ACC112 (cell line): Measurements from ENCODE around the gene ACTL10.
"Not testable (repeated sequence)": the region's sequence is repeated elsewhere in the genome, so short reads cannot be mapped to it uniquely, and the experiment has no call there.

Experiments
- H2AFZ ChIP-seq: fragments of 200-600 bp; sonication (generic); one replicate; pipeline ENCODE4 v1.6.0; 2017; ENCODE audit warnings: antibody characterized with exemption, low read length; ENCODE audit not compliant: unreplicated experiment
- H3K27ac ChIP-seq: fragments of 200-600 bp; sonication (generic); 2 replicates; pipeline ENCODE4 v1.5.1; 2014; ENCODE audit warnings: low read depth, mild to moderate bottlenecking, antibody characterized with exemption, low read length, moderate library complexity
- H3K27me3 ChIP-seq: fragments of 200-600 bp; sonication (generic); 2 replicates; pipeline ENCODE4 v1.6.1; 2014; ENCODE audit warnings: mild to moderate bottlenecking, antibody characterized with exemption, low read length, moderate library complexity, mixed read lengths; ENCODE audit not compliant: insufficient read depth
- H3K36me3 ChIP-seq: fragments of 200-600 bp; sonication (generic); 2 replicates; pipeline ENCODE4 v1.6.1; 2016; ENCODE audit warnings: mild to moderate bottlenecking, antibody characterized with exemption, low read length, moderate library complexity, mixed read lengths; ENCODE audit not compliant: insufficient read depth
- H3K4me1 ChIP-seq: fragments of 200-600 bp; sonication (generic); one replicate; pipeline ENCODE4 v1.6.1; 2016; ENCODE audit warnings: low read length, mixed read lengths; ENCODE audit not compliant: insufficient read depth, unreplicated experiment, control insufficient read depth
- H3K4me3 ChIP-seq: fragments of 200-600 bp; sonication (generic); 2 replicates; pipeline ENCODE4 v1.5.1; 2014; ENCODE audit warnings: mild to moderate bottlenecking, low read depth, low read length
- H3K79me2 ChIP-seq: fragments of 200-600 bp; sonication (generic); one replicate; pipeline ENCODE4 v1.6.0; 2016; ENCODE audit warnings: low read length; ENCODE audit not compliant: control insufficient read depth, unreplicated experiment, insufficient read depth

The ACTL10 gene

DNA sequence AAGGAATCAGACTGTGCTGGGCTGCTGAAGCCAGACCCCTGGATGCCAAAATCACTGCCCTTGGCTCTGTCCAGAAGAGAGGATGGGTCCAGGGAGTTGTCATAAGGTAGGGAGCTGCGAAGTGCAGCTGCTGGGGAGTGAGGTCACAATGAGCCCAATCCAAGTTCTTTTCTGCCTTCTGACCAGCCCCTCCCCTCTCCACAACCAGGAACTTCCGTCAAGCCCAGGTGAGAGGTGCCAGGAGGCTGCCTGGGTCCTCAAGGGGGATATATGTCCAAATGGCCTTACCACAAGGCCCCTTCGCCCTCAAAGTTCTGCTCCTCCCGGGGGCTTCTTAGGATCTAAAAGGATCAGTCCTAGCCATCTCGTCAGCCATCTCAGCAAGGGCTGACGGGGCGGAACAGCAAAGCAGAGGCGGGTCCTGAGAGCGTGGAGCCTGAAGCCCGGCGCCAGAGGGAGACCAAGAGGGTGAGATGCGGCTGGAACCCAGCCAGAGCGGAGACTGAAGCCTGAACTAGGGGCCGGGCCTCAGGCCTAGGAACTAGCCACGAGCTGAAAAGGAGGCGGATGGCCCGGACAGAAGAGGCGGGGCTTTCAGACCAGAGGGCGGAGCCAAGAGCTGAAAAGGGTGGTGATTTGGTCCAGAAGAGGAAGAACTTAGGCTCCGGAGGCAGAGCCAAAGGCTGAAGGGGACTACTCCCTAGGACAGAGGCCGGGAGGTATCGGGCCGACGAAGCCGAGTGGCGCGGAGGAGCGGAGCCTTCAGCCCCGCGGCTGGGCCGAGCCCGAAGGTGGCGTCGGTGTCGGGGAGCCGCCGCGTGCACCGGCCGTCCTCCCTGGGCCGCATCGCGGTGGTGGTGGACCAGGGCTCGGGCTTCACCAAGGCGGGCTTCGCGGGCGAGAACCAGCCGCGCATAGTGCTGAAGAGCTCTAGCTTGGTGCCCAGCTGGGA, at the start of gene ACTL10:
Gene ACTL10, plus strand, starts transcription at position 651 of the 952 bp plus-strand sequence. CDS start 555 bp downstream, outside the sequence.
- H3K79me2 ChIP-seq, result no peaks in the 10 kb centered on the region
- peaks cover 22% of the 10 kb centered on the region for H3K4me1 ChIP-seq
- peak within 1 kb of the TSS; percentile 78 for H3K4me3 ChIP-seq
- no peaks in the 10 kb centered on the region for H3K27me3 ChIP-seq
- peak within 1 kb of the TSS; percentile 28; the same call in 1 of the 2 replicates for H3K27ac ChIP-seq
- H2AFZ ChIP-seq, result peak within 1 kb of the TSS; percentile 52
- no peaks in the 10 kb centered on the region for H3K36me3 ChIP-seq

DNA sequence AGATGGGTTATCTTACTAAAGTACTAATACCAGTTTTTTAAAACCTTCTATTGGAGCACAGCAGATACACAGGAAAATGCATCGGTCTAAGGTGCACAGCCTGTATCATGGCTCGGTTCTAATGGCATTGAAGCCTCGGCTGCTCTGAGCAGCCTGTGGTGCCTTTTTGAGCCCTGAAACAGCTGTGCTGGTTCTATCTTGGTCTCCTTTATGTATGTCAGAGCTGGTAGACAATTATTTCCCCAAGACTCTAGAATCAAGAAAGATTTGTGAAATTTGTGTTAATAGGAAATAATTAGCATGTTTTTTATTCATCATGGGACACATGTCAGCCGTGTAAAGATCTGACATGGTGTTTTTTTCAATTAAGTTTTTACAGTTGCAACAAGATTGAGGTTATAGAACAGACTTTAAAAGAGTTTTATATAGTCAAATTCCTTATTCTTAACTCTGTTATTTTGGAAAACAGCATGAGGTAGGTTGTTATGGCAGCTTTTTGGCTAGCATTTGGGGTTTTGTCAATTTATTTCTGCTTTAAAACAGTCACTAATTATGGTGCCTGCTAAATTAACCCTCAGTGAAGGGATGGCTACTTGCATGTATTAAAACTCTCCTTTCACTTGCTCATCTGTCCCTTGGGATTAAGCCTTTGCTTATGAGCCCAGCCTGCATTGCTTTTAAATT, 44.9 kb upstream of the ACTL10 start:
- H3K27me3 ChIP-seq, result no peaks in the 10 kb centered on the region
- no peaks in the 10 kb centered on the region for H3K79me2 ChIP-seq
- no peak overlapping the region for H2AFZ ChIP-seq
- no peak overlapping the region for H3K27ac ChIP-seq
- H3K36me3 ChIP-seq, result no peaks in the 10 kb centered on the region
- H3K4me1 ChIP-seq, result no peaks in the 10 kb centered on the region
- H3K4me3 ChIP-seq, result no peak overlapping the region

DNA sequence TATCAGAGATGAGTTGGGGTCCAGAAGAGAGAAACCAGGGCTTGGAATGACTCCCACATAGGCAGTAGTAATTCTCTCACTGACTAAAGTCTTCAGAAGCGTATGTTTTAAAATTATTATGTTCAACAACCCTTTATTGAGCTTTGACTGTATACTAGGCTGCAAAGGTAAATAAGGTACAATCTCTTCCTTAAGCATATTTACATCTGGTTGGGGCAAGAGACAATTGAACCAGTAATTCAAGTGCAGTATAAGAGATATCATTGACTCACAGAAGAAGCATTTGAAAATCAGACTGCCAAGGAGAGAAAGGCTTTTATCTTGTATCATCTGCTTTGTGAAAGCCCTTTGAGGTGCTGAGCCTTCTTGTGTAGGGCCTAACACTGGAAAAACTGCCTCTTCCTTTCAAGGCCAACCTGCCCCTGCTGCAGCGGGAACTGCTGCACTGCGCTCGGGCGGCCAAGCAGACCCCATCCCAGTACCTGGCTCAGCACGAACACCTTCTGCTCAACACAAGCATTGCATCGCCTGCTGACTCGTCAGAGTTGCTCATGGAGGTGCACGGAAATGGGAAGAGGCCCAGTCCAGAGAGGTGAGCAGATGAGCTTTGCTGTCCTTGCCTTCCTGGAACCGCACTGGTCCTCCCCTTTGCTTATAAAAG, 43.9 kb upstream of the ACTL10 start:
- H3K36me3 ChIP-seq, result peaks cover 5% of the 10 kb centered on the region; the same call in 1 of the 2 replicates
- H3K4me1 ChIP-seq, result no peaks in the 10 kb centered on the region
- no peak overlapping the region for H3K4me3 ChIP-seq

DNA sequence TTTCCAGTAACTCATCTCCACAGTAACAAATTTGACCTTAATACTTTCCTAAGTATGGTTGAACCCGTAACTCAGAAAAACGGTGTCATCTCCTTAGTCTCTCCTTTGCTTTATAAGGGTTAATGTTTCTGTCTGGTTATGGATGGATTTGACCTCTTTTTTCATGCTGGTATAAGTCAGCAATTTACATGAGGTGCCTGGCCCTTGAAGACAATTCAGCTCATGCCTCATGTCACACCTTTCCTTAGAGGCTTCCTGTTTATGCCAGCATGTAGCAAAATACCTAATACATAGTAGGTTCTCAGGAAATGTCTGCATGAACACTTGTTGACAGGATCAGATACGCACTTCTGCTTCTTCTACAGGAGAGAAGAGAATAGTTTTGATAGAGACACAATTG, 42.3 kb upstream of the ACTL10 start:
- no peaks in the 10 kb centered on the region for H3K79me2 ChIP-seq
- H3K36me3 ChIP-seq, result peaks cover 7% of the 10 kb centered on the region; the same call in 1 of the 2 replicates
- H3K27me3 ChIP-seq, result no peaks in the 10 kb centered on the region
- no peaks in the 10 kb centered on the region for H3K4me1 ChIP-seq
- H2AFZ ChIP-seq, result no peak overlapping the region
- H3K27ac ChIP-seq, result no peak overlapping the region
- no peak overlapping the region for H3K4me3 ChIP-seq

More for the DNA sequence above, 43.9 kb upstream of the ACTL10 start:
- H3K27ac ChIP-seq, result no peak overlapping the region
- H3K27me3 ChIP-seq, result no peaks in the 10 kb centered on the region
- H2AFZ ChIP-seq, result no peak overlapping the region
- H3K79me2 ChIP-seq, result no peaks in the 10 kb centered on the region

DNA sequence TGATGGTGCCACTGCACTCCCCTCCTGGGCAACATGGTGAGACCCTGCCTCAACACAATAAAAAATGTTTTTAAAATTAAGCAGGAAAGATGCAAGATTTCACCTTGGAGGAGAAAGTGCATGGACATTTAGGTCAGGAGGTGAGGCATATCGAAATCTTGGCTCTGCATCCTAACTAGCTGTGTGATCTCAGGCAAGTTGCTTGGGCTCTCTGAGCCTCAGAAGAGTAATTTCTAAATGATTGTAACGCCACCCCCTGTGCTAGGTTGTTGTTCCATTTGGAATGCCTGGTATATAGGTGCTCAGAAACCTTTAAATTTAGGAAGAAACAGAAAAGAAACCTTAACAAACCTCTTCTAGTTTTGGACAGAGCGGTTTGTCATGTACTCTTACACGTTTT, 40.6 kb upstream of the ACTL10 start:
- Histone ChIP-seq H3K27me3 (no peaks in the 10 kb centered on the region), H3K4me1 (no peaks in the 10 kb centered on the region), H3K36me3 (peaks cover 7% of the 10 kb centered on the region; the same call in 1 of the 2 replicates), H3K4me3 (no peak overlapping the region), H2AFZ (no peak overlapping the region), H3K79me2 (no peaks in the 10 kb centered on the region), H3K27ac (no peak overlapping the region)

DNA sequence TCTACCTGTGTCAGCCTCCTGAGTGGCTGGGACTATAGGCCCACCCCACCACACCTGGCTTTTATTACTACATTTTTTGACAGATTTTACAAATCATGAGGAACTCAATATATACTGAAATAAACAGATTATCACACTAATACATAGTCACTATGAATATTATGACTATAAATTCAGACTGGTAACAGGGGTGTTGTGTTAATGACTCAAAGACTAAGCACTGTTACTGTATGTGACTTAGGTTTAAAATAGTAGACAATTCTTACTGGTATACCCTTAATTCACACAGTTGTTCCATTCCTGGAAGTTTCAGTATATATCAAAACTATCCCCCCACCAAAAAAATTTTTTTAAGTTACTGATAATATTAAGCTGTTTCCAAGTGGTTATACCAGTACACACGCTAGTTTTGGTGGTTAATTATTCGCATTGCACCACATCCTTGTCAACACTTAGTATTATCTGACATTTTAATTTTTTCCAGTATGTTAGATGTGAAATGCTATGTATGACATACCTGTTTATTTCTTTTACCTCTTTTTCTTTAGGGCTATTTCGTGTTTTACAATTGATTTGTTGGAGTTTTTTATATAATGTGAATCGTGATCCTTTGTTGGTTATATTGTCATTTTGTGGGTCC, 39.0 kb upstream of the ACTL10 start:
- peaks cover 7% of the 10 kb centered on the region; the same call in 1 of the 2 replicates for H3K36me3 ChIP-seq

DNA sequence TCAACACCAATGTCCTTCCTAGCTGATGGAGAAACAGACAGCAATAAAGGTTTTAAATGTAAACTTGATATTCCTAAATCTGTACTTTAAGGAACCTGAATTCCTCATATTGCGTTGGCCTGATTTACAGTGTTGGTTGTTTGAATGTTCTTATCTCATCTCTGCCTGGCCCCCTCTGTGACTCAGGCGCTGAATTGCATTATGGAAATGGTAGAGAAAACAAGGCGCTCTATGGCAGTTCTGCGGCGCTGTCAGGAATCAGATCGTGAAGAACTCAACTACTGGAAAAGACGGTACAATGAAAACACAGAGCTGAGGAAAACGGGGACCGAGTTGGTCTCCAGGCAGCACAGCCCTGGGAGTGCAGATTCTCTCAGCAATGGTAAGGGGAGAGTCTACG, 37.2 kb upstream of the ACTL10 start:
- no peaks in the 10 kb centered on the region for H3K79me2 ChIP-seq
- H3K27me3 ChIP-seq, result no peaks in the 10 kb centered on the region
- H3K4me3 ChIP-seq, result no peak overlapping the region
- H3K4me1 ChIP-seq, result no peaks in the 10 kb centered on the region
- no peak overlapping the region for H3K27ac ChIP-seq
- H2AFZ ChIP-seq, result no peak overlapping the region
- peaks cover 7% of the 10 kb centered on the region; the same call in 1 of the 2 replicates for H3K36me3 ChIP-seq

More for the DNA sequence above, 39.0 kb upstream of the ACTL10 start:
- Histone ChIP-seq H3K4me3 (no peak overlapping the region), H2AFZ (no peak overlapping the region), H3K27me3 (no peaks in the 10 kb centered on the region), H3K27ac (no peak overlapping the region), H3K79me2 (no peaks in the 10 kb centered on the region), H3K4me1 (no peaks in the 10 kb centered on the region)

GRCh38 chr20:33629979-33630378, 36.8 kb upstream of the ACTL10 start:
- Histone ChIP-seq H2AFZ (no peak overlapping the region), H3K4me1 (no peaks in the 10 kb centered on the region), H3K79me2 (no peaks in the 10 kb centered on the region), H3K27me3 (no peaks in the 10 kb centered on the region), H3K27ac (no peak overlapping the region), H3K36me3 (peaks cover 7% of the 10 kb centered on the region; the same call in 1 of the 2 replicates), H3K4me3 (no peak overlapping the region)

DNA sequence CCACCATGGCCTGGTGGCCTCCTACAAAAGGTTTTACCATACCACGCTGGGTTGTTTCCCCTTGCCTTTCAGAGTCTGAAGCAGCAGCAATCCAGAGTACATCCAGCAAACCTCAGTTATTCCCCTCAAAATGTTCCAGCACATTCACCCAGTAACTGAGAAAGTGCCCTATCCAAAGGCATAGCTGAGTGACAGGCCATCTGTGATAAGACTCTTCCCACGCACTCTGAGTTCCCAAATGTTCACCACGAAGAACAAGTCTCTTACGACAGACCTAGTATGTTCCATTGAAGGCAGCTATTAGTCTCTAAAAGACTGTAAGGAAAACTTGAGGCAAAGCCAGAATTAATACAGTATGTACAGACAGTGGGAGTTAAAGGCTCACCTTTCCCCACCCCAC, 36.2 kb upstream of the ACTL10 start:
- no peak overlapping the region for H3K4me3 ChIP-seq
- no peaks in the 10 kb centered on the region for H3K27me3 ChIP-seq
- H3K36me3 ChIP-seq, result peaks cover 7% of the 10 kb centered on the region; the same call in 1 of the 2 replicates
- no peaks in the 10 kb centered on the region for H3K4me1 ChIP-seq
- H2AFZ ChIP-seq, result no peak overlapping the region
- no peak overlapping the region for H3K27ac ChIP-seq
- no peaks in the 10 kb centered on the region for H3K79me2 ChIP-seq

- not testable (repeated sequence) for H3K27ac ChIP-seq, H2AFZ ChIP-seq, H3K4me3 ChIP-seq, H3K4me1 ChIP-seq, H3K27me3 ChIP-seq, H3K36me3 ChIP-seq, H3K79me2 ChIP-seq
Measured at GRCh38 chr20:33631910-33632309, 34.8 kb upstream of the ACTL10 start.
